Right lobe of liver (tissue), 6 donors: ENCODE measurements around the gene CEMIP2. TPM values are rescaled to one million over a fixed set of nuclear protein-coding genes. Genes with fewer than 3 reads are reported as not detected.
A peak's percentile ranks its signal among the peaks of the same experiment; 100 is the strongest.

Experiments
- ATAC-seq, 4 donors: fragments of 200-7000 bp; cut with Tn5 transposase; one replicate each; pipeline ENCODE4 v1.9.1; 2020; ENCODE audit warnings: mild to moderate bottlenecking in 4 of 4, moderate library complexity in 4 of 4
- DNase-seq, 3 donors: peaks; one replicate each; pipeline ENCODE4 v3.0.0-alpha.2; 2020
- H3K27ac ChIP-seq, 3 donors: fragments of 200-600 bp; one replicate each; pipeline ENCODE4 v1.8.0; 2022
- H3K27me3 ChIP-seq, 2 donors: fragments of 200-600 bp; one replicate each; pipeline ENCODE4 v1.8.0; 2022
- H3K36me3 ChIP-seq, 4 donors: fragments of 200-600 bp; sonication (generic) in 1 of 4; one replicate each; pipeline versions ENCODE4 v1.5.1 to v1.8.0; 2017 to 2022; ENCODE audit warnings: control low read depth in 1 of 4
- H3K4me1 ChIP-seq, 4 donors: fragments of 200-600 bp; sonication (generic) in 1 of 4; one replicate each; pipeline versions ENCODE4 v1.5.1 to v1.8.0; 2017 to 2022; ENCODE audit warnings: control low read depth in 1 of 4
- H3K4me3 ChIP-seq, 3 donors: fragments of 200-600 bp; one replicate each; pipeline ENCODE4 v1.8.0; 2022
- H3K9me3 ChIP-seq, 4 donors: fragments of 200-600 bp; sonication (generic) in 1 of 4; one replicate each; pipeline versions ENCODE4 v1.5.1 to v1.8.0; 2017 to 2022; ENCODE audit warnings: control low read depth in 1 of 4
- CTCF ChIP-seq, 4 donors: fragments of 200-600 bp in 3 of 4; fragments of 450-650 bp in 1 of 4; IDR thresholded peaks; one replicate each; pipeline versions ENCODE4 v1.5.1 to v1.8.0; 2016 to 2022; ENCODE audit warnings: antibody characterized with exemption in 4 of 4, mild to moderate bottlenecking in 2 of 4
- POLR2A ChIP-seq: fragments of 450-650 bp; IDR thresholded peaks from one replicate; pipeline ENCODE4 v1.6.1; 2017; ENCODE audit warnings: antibody characterized with exemption, mild to moderate bottlenecking
- WGBS: methylation state at CpG from one replicate; pipeline ENCODE4 v1.1.6; 2018; ENCODE audit warnings: low coverage, low lambda C conversion rate; ENCODE audit not compliant: insufficient coverage; ENCODE audit errors: missing lambda C conversion rate; 5-methylcytosine and 5-hydroxymethylcytosine counted together
- intact Hi-C, 2 donors: fragments of 100-400 bp; cut with DNase I; formaldehyde crosslinking; loops; one replicate each; pipeline versions ENCODE4 v1.11.2 to v1.14.1; 2022
- total RNA-seq, 6 experiments: library from RNA; depleted of rRNA in 2 of 6; stranded (reverse); fragments of >200 nt in 2 of 6; fragmentation: NEBNext Ultra II Directional in 3 of 6; extraction: Animal tissue kit (Norgen Biotek cat#: 25700) in 3 of 6; gene quantifications; one replicate each; pipeline versions ENCODE4 v1.1.0 to v1.2.4, GENCODE V29; 2016 to 2023
- donor health status: DM: no; HTN: yes; CAD: no.
- donor health status: DM: no; HTN: no; CAD: no.
- donor health status: DM: no; HTN: no; CAD: no.
- donor health status: DM: no; HTN: yes; CAD: no.
- donor health status: DM: no; HTN: yes; CAD: no.

CEMIP2 gene
- total RNA-seq, 6 experiments from 2014 or later: 40.9 to 92.8 (median 56.5) TPM

DNA sequence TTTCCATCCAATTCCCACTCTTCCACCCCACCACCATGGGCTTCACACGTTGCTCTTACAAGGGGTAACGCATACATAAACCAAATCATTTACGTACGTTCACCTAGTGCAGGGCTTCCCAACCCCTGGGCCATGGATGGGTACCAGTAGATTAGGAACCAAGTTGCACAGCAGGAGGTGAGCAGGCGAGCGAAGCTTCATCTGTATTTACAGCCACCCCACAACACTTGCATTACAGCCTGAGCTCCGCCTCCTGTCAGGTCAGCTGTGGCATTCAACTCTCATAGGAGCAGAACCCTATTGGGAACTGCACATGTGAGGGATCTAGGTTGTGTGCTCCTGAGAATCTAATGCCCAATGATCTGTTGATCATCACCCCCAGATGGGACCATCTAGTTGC is 82.3 kb downstream of the CEMIP2 start:
- Histone ChIP-seq H3K4me3 (no peak overlapping the region), H3K27me3 (no peaks in the 10 kb centered on the region), H3K27ac (peak overlapping the region in 1 of 3 donors; percentile 1), H3K4me1 (peaks cover 0 to 42% (median 9%) of the 10 kb centered on the region in 4 donors), H3K9me3 (no peaks in the 10 kb centered on the region), H3K36me3 (peaks cover 0 to 21% (median 4%) of the 10 kb centered on the region in 4 donors)
- DNase-seq (no peak), ATAC-seq (no peak)
- no peak for TF ChIP-seq POLR2A
- TF ChIP-seq CTCF (IDR thresholded peaks at IDR 0.05): no peak
- 85% methylated on average over 4 of the region's 7 CpGs for WGBS
- intact Hi-C loops: no loop called here

DNA sequence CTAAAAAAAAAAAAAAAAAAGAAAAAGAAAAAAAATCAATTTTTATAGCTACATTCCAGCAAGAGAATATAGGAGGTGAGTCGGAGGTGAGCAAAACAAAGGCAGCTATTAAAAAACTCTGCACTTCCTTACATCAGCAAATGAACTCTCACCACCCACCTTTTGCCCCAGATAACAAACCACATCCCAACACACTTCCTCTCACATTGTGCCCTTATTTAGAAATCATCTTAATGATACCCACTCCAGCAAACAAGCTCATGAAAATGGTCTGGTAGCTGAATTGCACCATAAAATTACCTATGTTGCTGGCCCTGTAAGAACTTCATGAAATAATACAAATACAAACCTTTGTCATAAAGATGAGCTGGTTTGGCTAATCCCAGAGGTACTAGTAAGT is 82.9 kb downstream of the CEMIP2 start:
- DNase-seq (no peak), ATAC-seq (peak in 2 of 4 donors; percentile 17 to 24)
- no peaks in the 10 kb centered on the region for H3K27me3 ChIP-seq
- WGBS: 22% methylated on average over 1 of the region's 1 CpG
- intact Hi-C loops: no loop called here
- H3K4me3 ChIP-seq: no peak overlapping the region
- peak overlapping the region in 1 of 3 donors; percentile 35 for H3K27ac ChIP-seq
- TF ChIP-seq CTCF (IDR thresholded peaks at IDR 0.05): no peak
- no peak for TF ChIP-seq POLR2A
- no peaks in the 10 kb centered on the region for H3K9me3 ChIP-seq
- peaks cover 0 to 21% (median 4%) of the 10 kb centered on the region in 4 donors for H3K36me3 ChIP-seq
- peaks cover 0 to 47% (median 11%) of the 10 kb centered on the region in 4 donors for H3K4me1 ChIP-seq

DNA sequence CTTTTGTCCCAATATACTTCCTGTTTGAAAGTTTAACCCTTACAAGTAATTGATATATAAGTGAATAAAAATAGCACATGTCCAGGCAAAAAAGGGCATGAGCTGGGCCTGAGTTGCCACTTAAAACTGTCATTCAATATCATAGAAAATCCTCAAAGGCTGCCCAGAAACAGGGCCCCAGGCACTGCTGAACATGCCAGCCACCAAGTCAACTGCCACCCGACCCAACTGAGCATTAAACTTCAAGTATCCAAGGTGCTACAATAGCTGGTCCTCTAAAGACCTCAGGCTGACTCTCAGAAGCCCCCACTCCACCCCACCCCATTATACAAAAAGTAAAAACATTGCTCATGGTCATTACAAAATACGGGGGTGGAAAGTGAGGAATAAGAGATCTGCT is 83.7 kb downstream of the CEMIP2 start:
- WGBS: 63% methylated on average over 1 of the region's 2 CpGs
- Histone ChIP-seq H3K4me3 (no peak overlapping the region), H3K27ac (peak overlapping the region in 1 of 3 donors; percentile 35), H3K27me3 (no peaks in the 10 kb centered on the region), H3K9me3 (no peaks in the 10 kb centered on the region), H3K36me3 (peaks cover 0 to 15% (median under 1%) of the 10 kb centered on the region in 4 donors), H3K4me1 (peaks cover 0 to 56% (median 17%) of the 10 kb centered on the region in 4 donors)
- no peak for ATAC-seq
- intact Hi-C loops: no loop called here
- DNase-seq: no peak
- TF ChIP-seq CTCF (IDR thresholded peaks at IDR 0.05) (no peak), POLR2A (no peak)

DNA sequence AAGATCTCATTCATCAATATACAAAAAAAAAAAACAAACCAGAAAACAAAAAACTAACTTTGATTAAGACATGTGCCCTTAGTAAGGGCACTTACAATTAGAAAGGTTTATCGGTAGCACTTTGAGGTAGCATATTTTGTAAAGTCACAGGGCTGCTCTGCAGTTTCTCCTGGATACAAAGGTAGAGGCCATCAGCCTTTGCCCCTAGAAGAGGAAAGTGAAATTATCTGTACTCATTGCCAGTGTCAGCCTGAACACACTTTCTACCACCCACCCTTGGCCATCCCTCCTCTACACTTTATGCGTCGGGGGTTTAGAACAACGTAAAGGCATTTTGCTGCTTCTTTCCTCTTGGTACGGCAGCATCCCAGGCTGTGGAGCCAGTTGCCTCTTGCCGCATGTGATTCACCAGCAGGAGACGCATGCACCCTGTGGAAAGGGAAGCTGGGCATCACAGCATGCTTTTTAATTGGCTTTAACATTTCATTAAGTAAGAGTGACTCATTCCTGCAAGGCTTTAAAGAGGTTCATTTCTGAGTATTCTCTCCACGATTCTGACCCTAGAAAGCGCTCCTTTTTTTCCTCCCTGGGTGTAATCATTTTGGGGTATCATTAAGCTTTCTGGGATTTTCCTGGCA is 84.6 kb downstream of the CEMIP2 start:
- no peaks in the 10 kb centered on the region for H3K27me3 ChIP-seq
- H3K9me3 ChIP-seq: no peaks in the 10 kb centered on the region
- no peak for TF ChIP-seq POLR2A
- TF ChIP-seq CTCF (IDR thresholded peaks at IDR 0.05): peak; percentile 38 to 43 (median 42)
- 44% methylated on average over 9 of the region's 9 CpGs for WGBS
- no peak overlapping the region for H3K4me3 ChIP-seq
- DNase-seq (peak in 1 of 3 donors; percentile 55), ATAC-seq (peak; percentile 57 to 77 (median 65))
- H3K36me3 ChIP-seq: peaks cover 0 to 6% (median 0%) of the 10 kb centered on the region in 4 donors
- peak overlapping the region in 2 of 3 donors; percentile 14 to 35 for H3K27ac ChIP-seq
- intact Hi-C loops: no loop called here
- H3K4me1 ChIP-seq: peaks cover 0 to 64% (median 22%) of the 10 kb centered on the region in 4 donors
